B cell (primary cell): ENCODE results near the gene ROPN1. TPM values are rescaled to one million over a fixed set of nuclear protein-coding genes. Genes with fewer than 3 reads are reported as not detected.
"Not testable (repeated sequence)": the region's sequence is repeated elsewhere in the genome, so short reads cannot be mapped to it uniquely, and the experiment has no call there.

Experiments
- ATAC-seq: fragments of 200-7000 bp; cut with Tn5 transposase; one replicate; pipeline ENCODE4 v1.10.0; 2021; ENCODE audit warnings: low read depth, mild to moderate bottlenecking, moderate number of reproducible peaks, moderate library complexity
- CTCF ChIA-PET: fragments of 350-600 bp; sonication (Branson Sonifier 250); formaldehyde crosslinking; loops from one replicate; lab custom pipeline; 2021; ENCODE audit warnings: antibody characterized with exemption, inconsistent platforms; lab: Charles Lee
- POLR2A ChIA-PET: fragments of 350-600 bp; sonication (Branson Sonifier 250); formaldehyde crosslinking; loops from one replicate; lab custom pipeline; 2021; ENCODE audit warnings: antibody characterized with exemption; lab: Charles Lee
- DNase-seq: peaks from one replicate; pipeline ENCODE4 v3.0.0; 2013
- H2AFZ ChIP-seq: 2 replicates; pipeline ENCODE4 v1.6.1; 2012; ENCODE audit warnings: mild to moderate bottlenecking, low read depth, low read length; ENCODE audit not compliant: insufficient read depth, poor library complexity, severe bottlenecking
- H3K27ac ChIP-seq, 2 donors: 1 replicate in 1 of 2; 2 replicates in 1 of 2; pipeline ENCODE4 v1.5.1; 2012 to 2013; ENCODE audit warnings: low read length in 2 of 2, mild to moderate bottlenecking in 2 of 2, moderate library complexity in 1 of 2
- H3K27me3 ChIP-seq, 4 experiments: fragments of 200-600 bp in 1 of 4; sonication (generic) in 1 of 4; replicated peaks in 1 of 4; 1 replicate in 2 of 4; 2 replicates in 2 of 4; pipeline versions ENCODE4 v1.6.1 to v1.7.0; 2013 to 2016; ENCODE audit warnings: low read length in 3 of 4, mild to moderate bottlenecking in 2 of 4, mixed read lengths in 1 of 4, moderate library complexity in 1 of 4; ENCODE audit not compliant: insufficient read depth in 4 of 4, control insufficient read depth in 3 of 4; ENCODE audit errors: control extremely low read depth in 1 of 4
- H3K36me3 ChIP-seq, 2 experiments: replicated peaks in 1 of 2; 1 replicate in 1 of 2; 2 replicates in 1 of 2; pipeline versions ENCODE4 v1.6.1 to v1.7.1; 2013; ENCODE audit warnings: low read length in 1 of 2; ENCODE audit not compliant: insufficient read depth in 2 of 2, control insufficient read depth in 1 of 2; ENCODE audit errors: control extremely low read depth in 1 of 2, extremely low read depth in 1 of 2
- H3K4me1 ChIP-seq, 2 donors: fragments of 200-600 bp in 1 of 2; sonication (generic) in 1 of 2; 1 replicate in 1 of 2; 2 replicates in 1 of 2; pipeline versions ENCODE4 v1.5.1 to v1.6.1; 2013 to 2017; ENCODE audit warnings: low read length in 2 of 2; ENCODE audit not compliant: control insufficient read depth in 2 of 2, insufficient read depth in 2 of 2
- H3K4me2 ChIP-seq: replicated peaks from 2 replicates; pipeline ENCODE3; 2012; ENCODE audit warnings: mild to moderate bottlenecking, low read depth, low read length; ENCODE audit not compliant: poor library complexity, severe bottlenecking
- H3K4me3 ChIP-seq, 5 experiments: fragments of 200-600 bp in 1 of 5; sonication (generic) in 1 of 5; 1 replicate in 3 of 5; 2 replicates in 2 of 5; pipeline versions ENCODE4 v1.5.1 to v1.7.0; 2011 to 2016; ENCODE audit warnings: low read length in 4 of 5, mild to moderate bottlenecking in 4 of 5, low read depth in 2 of 5, control low read depth in 1 of 5, moderate library complexity in 1 of 5; ENCODE audit not compliant: insufficient read depth in 1 of 5; ENCODE audit errors: control extremely low read depth in 1 of 5, extremely low read depth in 1 of 5
- H3K79me2 ChIP-seq: fragments of 200-600 bp; sonication (generic); one replicate; pipeline ENCODE4 v1.6.0; 2016; ENCODE audit warnings: low read length; ENCODE audit not compliant: control insufficient read depth, insufficient read depth
- H3K9ac ChIP-seq: fragments of 200-600 bp; sonication (generic); 2 replicates; pipeline ENCODE4 v1.6.1; 2017; ENCODE audit warnings: mild to moderate bottlenecking, low read length, moderate library complexity
- H3K9me3 ChIP-seq, 3 donors: one replicate each; pipeline versions ENCODE4 v1.6.1 to v1.7.1; 2013; ENCODE audit warnings: low read length in 2 of 3; ENCODE audit not compliant: control insufficient read depth in 2 of 3, insufficient read depth in 1 of 3; ENCODE audit errors: control extremely low read depth in 1 of 3
- H4K20me1 ChIP-seq: 2 replicates; pipeline ENCODE4 v1.6.0; 2012; ENCODE audit warnings: mild to moderate bottlenecking, low read length; ENCODE audit not compliant: insufficient read depth, control insufficient read depth, poor library complexity, severe bottlenecking
- H3K27ac Mint-ChIP-seq: one replicate; pipeline ENCODE4 v1.8.0; 2021; ENCODE audit warnings: mixed read lengths
- H3K27me3 Mint-ChIP-seq: one replicate; pipeline ENCODE4 v1.8.0; 2021; ENCODE audit warnings: mixed read lengths
- H3K4me1 Mint-ChIP-seq: one replicate; pipeline ENCODE4 v1.8.0; 2021; ENCODE audit warnings: mixed read lengths
- H3K4me3 Mint-ChIP-seq: one replicate; pipeline ENCODE4 v1.8.0; 2021; ENCODE audit warnings: mixed read lengths
- H3K9me3 Mint-ChIP-seq: one replicate; pipeline ENCODE4 v1.8.0; 2022; ENCODE audit warnings: mixed read lengths; ENCODE audit not compliant: insufficient read depth
- EZH2 ChIP-seq: IDR thresholded peaks from 2 replicates; pipeline ENCODE4 v1.6.1; 2012; ENCODE audit warnings: borderline replicate concordance, low read depth, mild to moderate bottlenecking, moderate library complexity, low read length; ENCODE audit not compliant: insufficient read depth, poor library complexity, severe bottlenecking
- WGBS: methylation state at CpG from one replicate; pipeline ENCODE4 v1.1.5; 2013; ENCODE audit warnings: missing lambda C conversion rate; ENCODE audit not compliant: insufficient coverage; 5-methylcytosine and 5-hydroxymethylcytosine counted together
- intact Hi-C: fragments of 100-400 bp; cut with micrococcal nuclease; formaldehyde crosslinking; loops from one replicate; pipeline ENCODE4 v1.10.0; 2022
- polyA minus RNA-seq: library from RNA; depleted of rRNA, polyadenylated mRNA; stranded (reverse); fragments of >200 nt; gene quantifications from 2 replicates; pipeline ENCODE4 v1.2.3, GENCODE V29; 2012
- polyA plus RNA-seq: library from polyadenylated mRNA; depleted of rRNA; stranded (reverse); fragments of >200 nt; gene quantifications from 2 replicates; pipeline ENCODE4 v1.2.3, GENCODE V29; 2012
- total RNA-seq, 2 donors: library from RNA; stranded (reverse); fragments of 120-200 nt in 1 of 2; gene quantifications; 1 replicate in 1 of 2; 2 replicates in 1 of 2; pipeline versions ENCODE4 v1.2.3 to v1.2.4, GENCODE V29; 2013 to 2022
- TF ChIP-seq, protein P1 (sequence below): fragments of 200-600 bp; IDR thresholded peaks from one replicate; pipeline ENCODE4 v1.8.0; 2022; ENCODE audit warnings: antibody characterized with exemption, mild to moderate bottlenecking

Gene ROPN1
- not detected in 2 replicates for total RNA-seq
- total RNA-seq (2013): not detected
- not detected in 2 replicates for polyA plus RNA-seq
- not detected in 2 replicates for polyA minus RNA-seq

DNA sequence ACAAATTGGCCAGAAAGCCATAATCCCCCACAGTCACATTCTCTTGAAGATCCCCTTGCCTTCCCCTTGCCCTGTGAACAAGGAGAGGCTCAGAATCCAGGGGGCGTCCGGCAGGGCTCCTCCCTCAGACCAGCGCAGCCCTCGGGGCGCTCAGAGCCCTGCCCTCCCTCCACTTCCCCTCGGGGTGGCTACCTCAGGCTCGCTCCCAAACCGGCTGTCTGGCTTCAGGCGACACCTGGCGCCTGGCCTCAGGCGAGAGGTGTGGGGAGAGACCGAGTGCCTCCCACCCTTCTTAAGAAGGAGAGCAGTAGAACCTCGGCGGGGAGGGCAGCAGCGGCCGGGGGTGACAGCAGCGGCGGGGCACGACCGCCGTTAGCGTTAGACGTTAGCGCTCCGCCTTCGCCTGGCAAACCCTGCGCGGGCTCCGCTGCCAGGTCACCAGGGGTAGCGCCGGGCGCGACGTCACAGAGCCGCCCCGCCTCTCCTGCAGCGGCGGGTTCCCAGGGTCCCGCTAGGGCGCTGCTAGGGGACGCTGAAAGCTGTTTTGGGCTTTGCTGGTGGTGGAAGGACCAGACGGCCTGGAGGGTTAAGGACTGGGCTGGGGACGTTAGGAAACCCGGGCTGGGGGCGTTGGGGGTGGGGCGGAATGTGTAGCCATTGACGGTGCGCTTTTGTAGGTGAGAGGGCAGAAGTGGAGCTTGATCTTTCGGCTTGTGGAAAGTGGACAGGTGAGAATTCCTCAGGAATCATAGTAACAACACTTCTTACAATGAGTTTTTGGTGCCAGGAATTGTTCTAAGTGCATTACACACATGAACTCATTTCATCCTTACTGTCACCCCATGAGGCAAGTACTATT is at the start of gene ROPN1:
ROPN1 (minus strand) TSS at position 395 of the 859 bp plus-strand sequence. CDS start 11,643 bp downstream, outside the sequence.
- H3K4me2 ChIP-seq, H3K36me3 ChIP-seq, H3K9me3 ChIP-seq, POLR2A ChIA-PET, DNase-seq, H2AFZ ChIP-seq, H3K27ac ChIP-seq, H3K27ac Mint-ChIP-seq, CTCF ChIA-PET, intact Hi-C loops, H3K9ac ChIP-seq, H3K4me3 ChIP-seq, H3K9me3 Mint-ChIP-seq, H3K4me1 ChIP-seq, H3K79me2 ChIP-seq, H4K20me1 ChIP-seq, H3K4me1 Mint-ChIP-seq: not testable (repeated sequence)
- peaks cover 0 to 30% (median 16%) of the 10 kb centered on the region in 4 experiments for H3K27me3 ChIP-seq
- peaks cover 29% of the 10 kb centered on the region for H3K27me3 Mint-ChIP-seq
- peak; percentile 91 for ATAC-seq
- peak within 1 kb of the TSS; percentile 68 for H3K4me3 Mint-ChIP-seq
- WGBS: no CpG with 5 or more reads among the region's 49 CpGs

DNA sequence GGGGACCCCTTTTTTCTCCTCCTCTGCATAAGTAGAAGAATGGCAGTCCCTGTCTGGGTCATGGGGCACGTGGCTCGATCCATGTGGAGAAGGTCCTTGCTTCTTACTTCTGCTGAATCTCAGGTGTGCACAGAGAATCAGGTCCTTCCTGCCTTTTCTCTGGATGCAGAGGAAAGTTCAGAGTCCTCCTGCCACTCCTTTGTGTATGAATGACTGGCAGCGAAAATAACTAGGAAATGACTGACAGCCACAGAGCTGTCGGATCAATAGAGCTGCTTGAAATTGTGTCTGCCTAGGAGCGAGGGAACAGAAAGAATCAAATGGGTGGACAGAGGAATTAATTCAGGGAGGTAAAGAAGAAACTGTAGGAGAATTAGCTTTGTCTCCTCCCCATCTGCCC is 49.6 kb upstream of the ROPN1 start:
- TF ChIP-seq, protein P1, sequence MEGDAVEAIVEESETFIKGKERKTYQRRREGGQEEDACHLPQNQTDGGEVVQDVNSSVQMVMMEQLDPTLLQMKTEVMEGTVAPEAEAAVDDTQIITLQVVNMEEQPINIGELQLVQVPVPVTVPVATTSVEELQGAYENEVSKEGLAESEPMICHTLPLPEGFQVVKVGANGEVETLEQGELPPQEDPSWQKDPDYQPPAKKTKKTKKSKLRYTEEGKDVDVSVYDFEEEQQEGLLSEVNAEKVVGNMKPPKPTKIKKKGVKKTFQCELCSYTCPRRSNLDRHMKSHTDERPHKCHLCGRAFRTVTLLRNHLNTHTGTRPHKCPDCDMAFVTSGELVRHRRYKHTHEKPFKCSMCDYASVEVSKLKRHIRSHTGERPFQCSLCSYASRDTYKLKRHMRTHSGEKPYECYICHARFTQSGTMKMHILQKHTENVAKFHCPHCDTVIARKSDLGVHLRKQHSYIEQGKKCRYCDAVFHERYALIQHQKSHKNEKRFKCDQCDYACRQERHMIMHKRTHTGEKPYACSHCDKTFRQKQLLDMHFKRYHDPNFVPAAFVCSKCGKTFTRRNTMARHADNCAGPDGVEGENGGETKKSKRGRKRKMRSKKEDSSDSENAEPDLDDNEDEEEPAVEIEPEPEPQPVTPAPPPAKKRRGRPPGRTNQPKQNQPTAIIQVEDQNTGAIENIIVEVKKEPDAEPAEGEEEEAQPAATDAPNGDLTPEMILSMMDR: no peak
- no peak for TF ChIP-seq EZH2
- POLR2A ChIA-PET: no interaction called here
- no peaks in the 10 kb centered on the region for H3K36me3 ChIP-seq
- DNase-seq (no peak), ATAC-seq (no peak)
- WGBS: 88% methylated on average over 4 of the region's 5 CpGs
- H3K27ac Mint-ChIP-seq: no peak overlapping the region
- H3K9me3 ChIP-seq: no peaks in the 10 kb centered on the region
- intact Hi-C loops: no loop called here
- no peak overlapping the region for H3K4me3 Mint-ChIP-seq
- H3K4me1 ChIP-seq: no peaks in the 10 kb centered on the region
- H3K4me2 ChIP-seq: no peak overlapping the region
- H3K27ac ChIP-seq: no peak overlapping the region
- peaks cover 0 to 42% (median 13%) of the 10 kb centered on the region in 4 experiments for H3K27me3 ChIP-seq
- H2AFZ ChIP-seq: no peak overlapping the region
- H3K79me2 ChIP-seq: no peaks in the 10 kb centered on the region
- peaks cover 12% of the 10 kb centered on the region for H3K27me3 Mint-ChIP-seq
- CTCF ChIA-PET: no interaction called here
- H3K4me3 ChIP-seq: no peak overlapping the region
- no peaks in the 10 kb centered on the region for H4K20me1 ChIP-seq
- H3K9me3 Mint-ChIP-seq: no peaks in the 10 kb centered on the region
- H3K4me1 Mint-ChIP-seq: no peaks in the 10 kb centered on the region
- H3K9ac ChIP-seq: no peak overlapping the region
